K562 (cell line): ENCODE results near the gene BIRC5. TPM values are rescaled to one million over a fixed set of nuclear protein-coding genes. Genes with fewer than 3 reads are reported as not detected.

ENCODE experiments used
- BACH1 ChIP-seq: fragments of 200-800 bp; sonication (Bioruptor generic); IDR thresholded peaks from 2 replicates; pipeline ENCODE4 v1.6.1; 2016; ENCODE audit warnings: missing genetic modification characterization, missing compliant biosample characterization
- FOXP1 ChIP-seq: sonication (generic); formaldehyde crosslinking; IDR thresholded peaks from 2 replicates; pipeline ENCODE4 v1.8.0; 2022; ENCODE audit warnings: mild to moderate bottlenecking, missing genetic modification reagents
- HDGF ChIP-seq: fragments of 450-650 bp; IDR thresholded peaks from 2 replicates; pipeline ENCODE4 v1.6.1; 2016
- HOXB6 ChIP-seq: fragments of 250-450 bp; sonication (Bioruptor Pico); IDR thresholded peaks from 2 replicates; pipeline ENCODE4 v1.5.1; 2022; ENCODE audit warnings: mild to moderate bottlenecking, borderline replicate concordance
- MBD2 ChIP-seq: sonication (generic); IDR thresholded peaks from 2 replicates; pipeline ENCODE4 v1.6.1; 2016; ENCODE audit warnings: low read depth, borderline replicate concordance
- RBM14 ChIP-seq: fragments of 200-400 bp; formaldehyde crosslinking; IDR thresholded peaks from 2 replicates; pipeline ENCODE4 v1.6.1; 2018; ENCODE audit warnings: low read depth, mild to moderate bottlenecking, low read length, moderate library complexity, borderline replicate concordance; ENCODE audit not compliant: insufficient read depth
- RBM17 ChIP-seq: fragments of 200-400 bp; formaldehyde crosslinking; IDR thresholded peaks from 2 replicates; pipeline ENCODE4 v1.6.1; 2017; ENCODE audit warnings: low read depth, mild to moderate bottlenecking, low read length, borderline replicate concordance
- ZBTB8A ChIP-seq: fragments of 450-650 bp; IDR thresholded peaks from 2 replicates; pipeline ENCODE4 v1.6.1; 2018; ENCODE audit warnings: mild to moderate bottlenecking, moderate library complexity; ENCODE audit not compliant: partially characterized antibody
- polyA plus RNA-seq, 8 experiments: library from polyadenylated mRNA; depleted of rRNA in 4 of 8; stranded (reverse) in 5 of 8; unstranded in 3 of 8; fragments of >200 nt; fragmentation: Nextera tagmentation in 2 of 8; fragmentation: Illumina TruSeq in 1 of 8; extraction: Ambion mirVana in 2 of 8; extraction: Trizol in 1 of 8; gene quantifications; 2 replicates each; pipeline versions ENCODE4 v1.2.1 to v1.2.3, GENCODE V29; 2011 to 2014; ENCODE audit warnings: inconsistent platforms in 1 of 8, missing spikeins in 1 of 8
- total RNA-seq, 7 experiments: library from RNA; depleted of rRNA in 6 of 7; stranded (reverse); fragments of >200 nt in 6 of 7; fragmentation: Illumina TruSeq in 2 of 7; extraction: Trizol in 2 of 7; gene quantifications; 2 replicates each; pipeline versions ENCODE4 v1.2.1 to v1.2.3, GENCODE V29; 2011 to 2021; ENCODE audit warnings: low replicate concordance in 1 of 7
- TF ChIP-seq, protein P1 (sequence below), 3 experiments: fragments of 200-800 bp in 1 of 3; fragments of 250-450 bp in 1 of 3; fragments of 450-650 bp in 1 of 3; sonication (Bioruptor Pico) in 1 of 3; sonication (Bioruptor generic) in 1 of 3; formaldehyde crosslinking in 1 of 3; IDR thresholded peaks; 2 replicates each; pipeline versions ENCODE4 v1.6.1 to v1.8.0; 2016 to 2022; ENCODE audit warnings: mild to moderate bottlenecking in 2 of 3, missing genetic modification characterization in 2 of 3, missing compliant biosample characterization in 1 of 3, moderate library complexity in 1 of 3
- TF ChIP-seq, protein P2 (sequence below), 2 experiments: fragments of 450-650 bp; formaldehyde crosslinking in 1 of 2; IDR thresholded peaks; 2 replicates each; pipeline versions ENCODE4 v1.4.0 to v1.6.1; 2014 to 2020; ENCODE audit warnings: mild to moderate bottlenecking in 2 of 2, borderline replicate concordance in 1 of 2, low read depth in 1 of 2

The BIRC5 gene
- total and polyA plus RNA-seq, 9 of the 15 experiments (the other 6 are each of a cell fraction or from before 2014, with no cell fraction given): 64.4 to 140 (median 101) TPM

DNA sequence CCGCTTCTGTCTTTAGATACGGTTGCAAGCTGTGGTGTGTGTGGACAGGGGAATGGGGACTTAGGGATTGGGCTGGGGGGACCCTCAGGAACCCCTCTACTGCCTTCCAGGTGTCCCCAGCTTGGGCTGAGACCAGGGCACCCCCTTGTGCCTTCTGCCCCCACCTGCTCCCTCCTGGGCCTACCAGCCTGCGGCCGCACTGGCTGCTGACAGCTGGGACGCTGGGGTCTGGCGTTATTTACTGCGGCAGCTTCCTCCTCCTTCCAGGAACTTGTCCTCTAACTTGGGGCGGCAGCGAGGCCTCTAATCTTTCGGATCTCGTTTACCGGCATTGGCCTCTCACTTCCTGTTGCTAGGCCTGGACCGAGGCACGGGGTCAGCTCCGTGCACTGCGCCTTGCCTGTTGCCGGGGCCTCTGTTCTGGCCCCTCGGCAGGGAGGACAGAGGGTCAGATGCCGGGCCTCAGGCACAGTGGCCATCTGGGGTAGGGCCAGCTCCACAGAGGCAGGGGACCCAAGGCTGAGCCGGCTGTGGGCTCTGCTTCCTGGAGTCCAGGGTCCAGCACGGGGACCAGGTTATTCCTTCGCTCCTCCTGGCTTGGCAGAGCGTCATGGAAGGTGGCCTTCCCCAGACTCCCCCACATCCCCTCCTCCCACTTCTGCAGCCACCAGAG lies 49.1 kb downstream of the BIRC5 start (continued):
- TF ChIP-seq, protein P1, sequence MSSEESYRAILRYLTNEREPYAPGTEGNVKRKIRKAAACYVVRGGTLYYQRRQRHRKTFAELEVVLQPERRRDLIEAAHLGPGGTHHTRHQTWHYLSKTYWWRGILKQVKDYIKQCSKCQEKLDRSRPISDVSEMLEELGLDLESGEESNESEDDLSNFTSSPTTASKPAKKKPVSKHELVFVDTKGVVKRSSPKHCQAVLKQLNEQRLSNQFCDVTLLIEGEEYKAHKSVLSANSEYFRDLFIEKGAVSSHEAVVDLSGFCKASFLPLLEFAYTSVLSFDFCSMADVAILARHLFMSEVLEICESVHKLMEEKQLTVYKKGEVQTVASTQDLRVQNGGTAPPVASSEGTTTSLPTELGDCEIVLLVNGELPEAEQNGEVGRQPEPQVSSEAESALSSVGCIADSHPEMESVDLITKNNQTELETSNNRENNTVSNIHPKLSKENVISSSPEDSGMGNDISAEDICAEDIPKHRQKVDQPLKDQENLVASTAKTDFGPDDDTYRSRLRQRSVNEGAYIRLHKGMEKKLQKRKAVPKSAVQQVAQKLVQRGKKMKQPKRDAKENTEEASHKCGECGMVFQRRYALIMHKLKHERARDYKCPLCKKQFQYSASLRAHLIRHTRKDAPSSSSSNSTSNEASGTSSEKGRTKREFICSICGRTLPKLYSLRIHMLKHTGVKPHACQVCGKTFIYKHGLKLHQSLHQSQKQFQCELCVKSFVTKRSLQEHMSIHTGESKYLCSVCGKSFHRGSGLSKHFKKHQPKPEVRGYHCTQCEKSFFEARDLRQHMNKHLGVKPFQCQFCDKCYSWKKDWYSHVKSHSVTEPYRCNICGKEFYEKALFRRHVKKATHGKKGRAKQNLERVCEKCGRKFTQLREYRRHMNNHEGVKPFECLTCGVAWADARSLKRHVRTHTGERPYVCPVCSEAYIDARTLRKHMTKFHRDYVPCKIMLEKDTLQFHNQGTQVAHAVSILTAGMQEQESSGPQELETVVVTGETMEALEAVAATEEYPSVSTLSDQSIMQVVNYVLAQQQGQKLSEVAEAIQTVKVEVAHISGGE (CRISPR knock-in tag; IDR thresholded peaks at IDR 0.05): peak in 1 of 3 experiments; percentile 76; a peak in 2 of 6 replicates
- TF ChIP-seq HOXB6 (CRISPR knock-in tag) (no peak), RBM17 (no peak), ZBTB8A (no peak), MBD2 (peak; percentile 69), RBM14 (no peak), HDGF (no peak), FOXP1 (no peak), BACH1 (tag) (peak; percentile 68; the same call in 1 of the 2 replicates)
- TF ChIP-seq, protein P2, sequence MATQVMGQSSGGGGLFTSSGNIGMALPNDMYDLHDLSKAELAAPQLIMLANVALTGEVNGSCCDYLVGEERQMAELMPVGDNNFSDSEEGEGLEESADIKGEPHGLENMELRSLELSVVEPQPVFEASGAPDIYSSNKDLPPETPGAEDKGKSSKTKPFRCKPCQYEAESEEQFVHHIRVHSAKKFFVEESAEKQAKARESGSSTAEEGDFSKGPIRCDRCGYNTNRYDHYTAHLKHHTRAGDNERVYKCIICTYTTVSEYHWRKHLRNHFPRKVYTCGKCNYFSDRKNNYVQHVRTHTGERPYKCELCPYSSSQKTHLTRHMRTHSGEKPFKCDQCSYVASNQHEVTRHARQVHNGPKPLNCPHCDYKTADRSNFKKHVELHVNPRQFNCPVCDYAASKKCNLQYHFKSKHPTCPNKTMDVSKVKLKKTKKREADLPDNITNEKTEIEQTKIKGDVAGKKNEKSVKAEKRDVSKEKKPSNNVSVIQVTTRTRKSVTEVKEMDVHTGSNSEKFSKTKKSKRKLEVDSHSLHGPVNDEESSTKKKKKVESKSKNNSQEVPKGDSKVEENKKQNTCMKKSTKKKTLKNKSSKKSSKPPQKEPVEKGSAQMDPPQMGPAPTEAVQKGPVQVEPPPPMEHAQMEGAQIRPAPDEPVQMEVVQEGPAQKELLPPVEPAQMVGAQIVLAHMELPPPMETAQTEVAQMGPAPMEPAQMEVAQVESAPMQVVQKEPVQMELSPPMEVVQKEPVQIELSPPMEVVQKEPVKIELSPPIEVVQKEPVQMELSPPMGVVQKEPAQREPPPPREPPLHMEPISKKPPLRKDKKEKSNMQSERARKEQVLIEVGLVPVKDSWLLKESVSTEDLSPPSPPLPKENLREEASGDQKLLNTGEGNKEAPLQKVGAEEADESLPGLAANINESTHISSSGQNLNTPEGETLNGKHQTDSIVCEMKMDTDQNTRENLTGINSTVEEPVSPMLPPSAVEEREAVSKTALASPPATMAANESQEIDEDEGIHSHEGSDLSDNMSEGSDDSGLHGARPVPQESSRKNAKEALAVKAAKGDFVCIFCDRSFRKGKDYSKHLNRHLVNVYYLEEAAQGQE (IDR thresholded peaks at IDR 0.05; ENCODE audit: borderline replicate concordance): peak; percentile 25; the same call in 1 of the 2 replicates
- TF ChIP-seq, protein P2 (CRISPR knock-in tag; IDR thresholded peaks at IDR 0.05; ENCODE audit: low read depth): peak; percentile 78
